CD4-positive, CD25-positive, alpha-beta regulatory T cell (primary cell): ENCODE measurements around the gene DPH2. TPM values are rescaled to one million over a fixed set of nuclear protein-coding genes. Genes with fewer than 3 reads are reported as not detected.

Experiments
- ATAC-seq, 2 donors: fragments of 150-1000 bp; cut with Tn5 transposase; one replicate each; pipeline ENCODE4 v1.10.0; 2021; ENCODE audit warnings: low read depth in 2 of 2, moderate number of reproducible peaks in 2 of 2, moderate library complexity in 1 of 2
- DNase-seq, 3 donors: peaks; one replicate each; pipeline versions ENCODE4 v3.0.0 to v3.0.0-alpha.2; 2012 to 2022; ENCODE audit warnings: mixed read lengths in 1 of 3
- H3K27ac ChIP-seq: one replicate; pipeline ENCODE4 v1.7.0; 2013; ENCODE audit warnings: mild to moderate bottlenecking, low read length; ENCODE audit not compliant: insufficient read depth, poor library complexity, severe bottlenecking
- H3K27me3 ChIP-seq: one replicate; pipeline ENCODE4 v1.7.0; 2013; ENCODE audit warnings: low read length; ENCODE audit not compliant: control insufficient read depth, insufficient read depth
- H3K36me3 ChIP-seq: one replicate; pipeline ENCODE4 v1.7.0; 2013; ENCODE audit warnings: mild to moderate bottlenecking, low read length, moderate library complexity; ENCODE audit not compliant: control insufficient read depth, insufficient read depth
- H3K4me1 ChIP-seq: 2 replicates; pipeline ENCODE4 v1.7.0; 2013; ENCODE audit warnings: mild to moderate bottlenecking, low read length; ENCODE audit not compliant: insufficient read depth, control insufficient read depth, poor library complexity, severe bottlenecking
- H3K4me3 ChIP-seq: one replicate; pipeline ENCODE4 v1.7.0; 2013; ENCODE audit warnings: low read depth, mild to moderate bottlenecking, low read length, moderate library complexity
- H3K9me3 ChIP-seq, 2 experiments: 1 replicate in 1 of 2; 2 replicates in 1 of 2; pipeline ENCODE4 v1.7.0; 2013; ENCODE audit warnings: low read length in 2 of 2, mild to moderate bottlenecking in 1 of 2, moderate library complexity in 1 of 2; ENCODE audit not compliant: control insufficient read depth in 2 of 2
- H3K27ac Mint-ChIP-seq, 3 donors: one replicate each; pipeline ENCODE4 v1.8.0; 2020 to 2022; ENCODE audit warnings: mild to moderate bottlenecking in 3 of 3, mixed read lengths in 3 of 3, moderate library complexity in 2 of 3
- H3K27me3 Mint-ChIP-seq: one replicate; pipeline ENCODE4 v1.8.0; 2022; ENCODE audit warnings: mild to moderate bottlenecking, mixed read lengths
- H3K36me3 Mint-ChIP-seq: one replicate; pipeline ENCODE4 v1.8.0; 2020; ENCODE audit warnings: mixed read lengths
- H3K4me1 Mint-ChIP-seq, 4 donors: one replicate each; pipeline ENCODE4 v1.8.0; 2020 to 2022; ENCODE audit warnings: mixed read lengths in 4 of 4, mild to moderate bottlenecking in 1 of 4
- H3K4me3 Mint-ChIP-seq, 4 donors: one replicate each; pipeline ENCODE4 v1.8.0; 2020 to 2022; ENCODE audit warnings: mild to moderate bottlenecking in 4 of 4, mixed read lengths in 4 of 4, moderate library complexity in 3 of 4
- H3K9me3 Mint-ChIP-seq, 7 donors: one replicate each; pipeline ENCODE4 v1.8.0; 2020 to 2022; ENCODE audit warnings: mixed read lengths in 7 of 7, mild to moderate bottlenecking in 3 of 7, moderate library complexity in 2 of 7
- polyA plus RNA-seq, 4 donors: library from polyadenylated mRNA; unstranded; fragments of 300-500 nt; fragmentation: Illumina TruSeq; gene quantifications; one replicate each; pipeline ENCODE4 v1.2.3, GENCODE V29; 2021
- total RNA-seq: library from RNA; stranded (reverse); gene quantifications from one replicate; pipeline ENCODE4 v1.2.3, GENCODE V29; 2022

The DPH2 gene, protein sequence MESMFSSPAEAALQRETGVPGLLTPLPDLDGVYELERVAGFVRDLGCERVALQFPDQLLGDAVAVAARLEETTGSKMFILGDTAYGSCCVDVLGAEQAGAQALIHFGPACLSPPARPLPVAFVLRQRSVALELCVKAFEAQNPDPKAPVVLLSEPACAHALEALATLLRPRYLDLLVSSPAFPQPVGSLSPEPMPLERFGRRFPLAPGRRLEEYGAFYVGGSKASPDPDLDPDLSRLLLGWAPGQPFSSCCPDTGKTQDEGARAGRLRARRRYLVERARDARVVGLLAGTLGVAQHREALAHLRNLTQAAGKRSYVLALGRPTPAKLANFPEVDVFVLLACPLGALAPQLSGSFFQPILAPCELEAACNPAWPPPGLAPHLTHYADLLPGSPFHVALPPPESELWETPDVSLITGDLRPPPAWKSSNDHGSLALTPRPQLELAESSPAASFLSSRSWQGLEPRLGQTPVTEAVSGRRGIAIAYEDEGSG
- total RNA-seq (17.9 TPM), polyA plus RNA-seq (10 to 100 TPM; 17.2 to 25.0 (median 21.0) TPM)

DNA sequence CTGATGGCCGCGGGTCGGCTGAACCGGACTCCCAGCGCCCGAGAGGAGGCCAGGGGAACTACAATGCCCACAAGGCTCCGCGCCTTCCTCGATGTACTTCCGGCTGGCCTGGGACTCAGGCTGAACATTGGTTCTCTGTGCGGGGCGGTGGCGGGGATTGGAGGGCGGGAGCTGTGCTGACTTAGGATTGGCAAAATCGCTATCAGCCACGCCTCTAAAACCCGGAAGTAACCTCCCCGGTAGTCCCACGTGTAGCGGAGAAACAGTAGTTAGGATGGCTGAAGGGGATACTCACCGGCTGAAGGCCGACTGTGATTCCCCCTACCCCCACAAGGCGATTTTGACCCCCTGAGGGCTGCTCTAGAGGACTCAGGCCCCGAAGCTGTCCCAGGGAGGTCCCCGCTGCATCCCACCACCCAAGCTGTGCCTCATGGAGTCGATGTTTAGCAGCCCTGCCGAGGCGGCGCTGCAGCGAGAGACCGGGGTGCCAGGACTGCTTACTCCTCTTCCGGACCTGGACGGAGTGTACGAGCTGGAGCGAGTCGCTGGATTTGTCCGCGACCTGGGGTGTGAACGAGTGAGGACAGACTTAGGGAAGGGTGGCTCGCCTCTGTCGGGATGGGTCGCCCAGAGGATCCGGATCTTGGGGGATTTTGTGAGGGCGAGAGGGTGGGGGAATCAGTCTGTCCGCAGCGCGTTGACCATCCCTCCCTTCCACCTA is at the start of gene DPH2:
Gene DPH2 (plus strand): TSS at position 265 of the 721 bp plus-strand sequence. CDS start 166 bp downstream, at position 431.
- Histone ChIP-seq H3K27me3 (no peaks in the 10 kb centered on the region), H3K27ac (peak within 1 kb of the TSS; percentile 56), H3K9me3 (no peaks in the 10 kb centered on the region), H3K36me3 (peaks cover 5% of the 10 kb centered on the region), H3K4me3 (peak within 1 kb of the TSS; percentile 81), H3K4me1 (peaks cover 24% of the 10 kb centered on the region)
- peak within 1 kb of the TSS; percentile 90 to 98 (median 93) for H3K4me3 Mint-ChIP-seq
- DNase-seq (peak; percentile 91 to 98 (median 94)), ATAC-seq (peak; percentile 90)
- H3K36me3 Mint-ChIP-seq, result peaks cover 7% of the 10 kb centered on the region
- H3K27ac Mint-ChIP-seq, result peak within 1 kb of the TSS; percentile 72 to 89 (median 84)
- peaks cover 0 to 1% (median 0%) of the 10 kb centered on the region in 7 donors for H3K9me3 Mint-ChIP-seq
- H3K4me1 Mint-ChIP-seq, result peaks cover 0 to 39% (median 19%) of the 10 kb centered on the region in 4 donors
- peaks cover 4% of the 10 kb centered on the region for H3K27me3 Mint-ChIP-seq

DNA sequence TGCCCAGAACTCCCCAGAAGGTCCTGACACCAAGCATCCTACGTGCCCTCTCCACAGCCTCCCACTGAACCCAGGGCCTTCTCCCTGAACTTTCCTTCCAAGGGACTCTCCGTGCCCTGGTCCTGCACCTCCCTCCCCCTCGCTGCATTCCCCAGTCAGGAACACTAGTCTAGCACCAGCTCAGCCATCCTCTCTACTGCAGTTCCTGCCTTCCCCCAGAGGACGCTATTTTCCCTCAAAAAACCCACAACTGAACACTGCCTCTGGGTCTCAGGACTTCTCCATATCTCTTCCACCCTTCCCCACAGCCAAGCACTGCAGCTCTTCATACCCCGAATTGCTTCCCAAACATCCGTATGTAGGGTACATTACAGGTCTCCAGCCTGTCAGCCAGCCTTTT is 48.8 kb upstream of the DPH2 start:
- Histone ChIP-seq H3K36me3 (peaks cover 3% of the 10 kb centered on the region), H3K27ac (no peak overlapping the region), H3K4me1 (no peaks in the 10 kb centered on the region), H3K4me3 (no peak overlapping the region), H3K27me3 (no peaks in the 10 kb centered on the region), H3K9me3 (no peaks in the 10 kb centered on the region)
- Mint-ChIP-seq H3K9me3 (no peaks in the 10 kb centered on the region), H3K4me3 (no peak overlapping the region), H3K36me3 (peaks cover 24% of the 10 kb centered on the region), H3K4me1 (no peaks in the 10 kb centered on the region), H3K27me3 (no peaks in the 10 kb centered on the region), H3K27ac (peak overlapping the region in 1 of 3 donors; percentile 9)
- no peak for ATAC-seq
- DNase-seq, result no peak

DNA sequence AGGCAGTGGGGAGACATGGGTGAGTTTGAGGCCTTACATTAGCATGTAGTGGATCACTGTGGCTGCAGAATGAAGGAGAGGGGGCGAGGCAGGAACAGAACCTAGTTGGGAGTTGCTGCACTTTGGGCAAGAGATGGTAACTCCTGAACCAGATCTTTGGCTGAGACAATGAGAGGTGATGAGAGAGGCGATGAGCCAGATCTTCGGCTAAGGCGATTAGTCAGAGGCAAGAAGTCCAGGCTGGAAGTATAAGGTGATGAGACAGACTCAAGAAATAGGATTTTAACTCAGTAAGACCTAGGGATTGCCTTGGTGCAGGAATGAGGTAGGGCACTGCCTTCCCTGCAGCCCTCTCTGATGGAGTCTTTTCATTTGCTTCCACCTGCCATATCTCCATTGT is 45.3 kb upstream of the DPH2 start:
- no peaks in the 10 kb centered on the region for H3K9me3 Mint-ChIP-seq
- no peak for DNase-seq
- H3K27ac Mint-ChIP-seq, result no peak overlapping the region
- no peaks in the 10 kb centered on the region for H3K4me1 Mint-ChIP-seq
- H3K27me3 Mint-ChIP-seq, result no peaks in the 10 kb centered on the region
- H3K4me3 ChIP-seq, result no peak overlapping the region
- ATAC-seq, result no peak
- H3K4me3 Mint-ChIP-seq, result no peak overlapping the region
- H3K36me3 Mint-ChIP-seq, result peaks cover 21% of the 10 kb centered on the region
- peaks cover 3% of the 10 kb centered on the region for H3K36me3 ChIP-seq
- no peak overlapping the region for H3K27ac ChIP-seq
- H3K27me3 ChIP-seq, result no peaks in the 10 kb centered on the region
- H3K9me3 ChIP-seq, result no peaks in the 10 kb centered on the region
- no peaks in the 10 kb centered on the region for H3K4me1 ChIP-seq

DNA sequence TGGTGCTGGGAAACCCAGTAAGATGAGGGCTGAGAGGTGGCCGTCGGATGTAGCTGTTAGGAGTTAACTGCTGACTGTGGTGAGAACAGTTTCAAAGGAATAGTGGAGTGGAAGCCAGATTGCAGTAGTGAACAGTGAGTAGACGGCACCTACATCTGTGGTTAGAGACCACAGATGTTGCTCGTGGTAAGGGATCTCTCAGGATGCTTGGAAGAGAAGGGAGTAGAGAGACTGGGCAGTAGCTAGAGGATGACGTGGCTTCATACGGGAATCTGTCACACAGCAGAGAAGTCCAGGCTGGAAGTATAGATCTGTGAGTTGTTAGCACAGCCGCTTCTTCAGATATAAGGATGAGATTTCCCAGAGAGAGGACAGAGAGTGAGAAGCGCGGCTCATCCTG is 44.0 kb upstream of the DPH2 start:
- DNase-seq (no peak), ATAC-seq (no peak)
- Mint-ChIP-seq H3K9me3 (no peaks in the 10 kb centered on the region), H3K36me3 (peaks cover 21% of the 10 kb centered on the region), H3K4me3 (no peak overlapping the region), H3K27me3 (no peaks in the 10 kb centered on the region), H3K27ac (no peak overlapping the region), H3K4me1 (no peaks in the 10 kb centered on the region)
- Histone ChIP-seq H3K9me3 (no peaks in the 10 kb centered on the region), H3K4me3 (no peak overlapping the region), H3K27me3 (no peaks in the 10 kb centered on the region), H3K4me1 (no peaks in the 10 kb centered on the region), H3K27ac (no peak overlapping the region), H3K36me3 (peaks cover 3% of the 10 kb centered on the region)

DNA sequence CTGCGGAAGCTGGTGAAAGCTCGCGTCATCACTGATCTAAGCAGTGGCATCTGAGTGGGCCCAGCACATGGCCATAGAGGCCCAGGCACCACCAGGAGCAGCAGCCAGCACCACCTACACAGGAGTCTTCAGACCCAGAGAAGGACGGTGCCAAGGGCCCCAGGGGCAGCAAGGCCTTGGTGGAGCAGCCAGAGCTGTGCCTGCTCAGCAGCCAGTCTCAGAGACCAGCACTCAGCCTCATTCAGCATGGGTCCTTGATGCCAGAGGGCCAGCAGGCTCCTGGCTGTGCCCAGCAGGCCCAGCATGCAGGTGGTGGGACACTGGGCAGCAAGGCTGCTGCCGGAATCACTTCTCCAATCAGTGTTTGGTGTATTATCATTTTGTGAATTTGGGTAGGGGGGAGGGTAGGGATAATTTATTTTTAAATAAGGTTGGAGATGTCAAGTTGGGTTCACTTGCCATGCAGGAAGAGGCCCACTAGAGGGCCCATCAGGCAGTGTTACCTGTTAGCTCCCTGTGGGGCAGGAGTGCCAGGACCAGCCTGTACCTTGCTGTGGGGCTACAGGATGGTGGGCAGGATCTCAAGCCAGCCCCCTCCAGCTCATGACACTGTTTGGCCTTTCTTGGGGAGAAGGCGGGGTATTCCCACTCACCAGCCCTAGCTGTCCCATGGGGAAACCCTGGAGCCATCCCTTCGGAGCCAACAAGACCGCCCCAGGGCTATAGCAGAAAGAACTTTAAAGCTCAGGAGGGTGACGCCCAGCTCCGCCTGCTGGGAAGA is 39.5 kb upstream of the DPH2 start:
- peaks cover 26% of the 10 kb centered on the region for H3K27me3 Mint-ChIP-seq
- peaks cover 10% of the 10 kb centered on the region for H3K27me3 ChIP-seq
- ATAC-seq (peak in 1 of 2 donors; percentile 32), DNase-seq (peak in 1 of 3 donors; percentile 37)
- H3K36me3 ChIP-seq, result peaks cover 3% of the 10 kb centered on the region
- peaks cover 0 to 23% (median 8%) of the 10 kb centered on the region in 4 donors for H3K4me1 Mint-ChIP-seq
- no peak overlapping the region for H3K4me3 ChIP-seq
- H3K4me3 Mint-ChIP-seq, result peak overlapping the region in 1 of 4 donors; percentile 58
- H3K27ac Mint-ChIP-seq, result no peak overlapping the region
- H3K9me3 ChIP-seq, result no peaks in the 10 kb centered on the region
- H3K36me3 Mint-ChIP-seq, result peaks cover 8% of the 10 kb centered on the region
- no peak overlapping the region for H3K27ac ChIP-seq
- no peaks in the 10 kb centered on the region for H3K9me3 Mint-ChIP-seq
- H3K4me1 ChIP-seq, result peaks cover 12% of the 10 kb centered on the region

DNA sequence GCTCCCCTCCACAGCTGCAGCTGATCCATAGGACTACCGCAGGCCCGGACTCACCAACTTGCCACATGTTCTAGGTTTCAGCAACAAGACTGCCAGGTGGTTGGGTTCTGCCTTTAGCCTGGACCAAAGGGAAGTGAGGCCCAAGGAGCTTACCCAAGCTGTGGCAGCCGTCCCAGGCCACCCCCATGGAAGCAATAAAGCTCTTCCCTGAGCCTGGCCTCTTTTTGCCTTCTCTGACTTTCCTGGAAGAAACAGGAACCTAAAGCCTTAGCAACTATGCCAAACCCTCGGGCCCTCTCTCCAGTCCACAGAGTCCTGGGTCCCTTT is 38.9 kb upstream of the DPH2 start:
- Mint-ChIP-seq H3K27me3 (peaks cover 30% of the 10 kb centered on the region), H3K4me1 (peaks cover 0 to 28% (median 10%) of the 10 kb centered on the region in 4 donors), H3K9me3 (no peaks in the 10 kb centered on the region), H3K36me3 (peaks cover 2% of the 10 kb centered on the region), H3K4me3 (no peak overlapping the region), H3K27ac (no peak overlapping the region)
- DNase-seq (no peak), ATAC-seq (no peak)
- Histone ChIP-seq H3K27ac (no peak overlapping the region), H3K36me3 (peaks cover 1% of the 10 kb centered on the region), H3K9me3 (no peaks in the 10 kb centered on the region), H3K4me3 (no peak overlapping the region), H3K4me1 (peaks cover 16% of the 10 kb centered on the region), H3K27me3 (peaks cover 10% of the 10 kb centered on the region)
